NCI-H748 treated with DMSO at 0.1 percent for 48 hours (cell line): ENCODE measurements around the gene MAPKAPK2.
"Not testable (repeated sequence)": the region's sequence is repeated elsewhere in the genome, so short reads cannot be mapped to it uniquely, and the experiment has no call there.

Experiments
- DNase-seq: peaks from one replicate; lab custom pipeline; 2025; lab: John Stamatoyannopoulos, UW

The MAPKAPK2 gene

GRCh38 chr1:206778031-206778430 is 93.3 kb downstream of the MAPKAPK2 start:
- DNase-seq, result no peak

- not testable (repeated sequence) for DNase-seq
Observed at GRCh38 chr1:206778911-206779310, 94.2 kb downstream of the MAPKAPK2 start.

GRCh38 chr1:206779638-206780037 is 94.9 kb downstream of the MAPKAPK2 start:
- no peak for DNase-seq

- no peak for DNase-seq
Observed at GRCh38 chr1:206782448-206782847, 97.7 kb downstream of the MAPKAPK2 start.

DNA sequence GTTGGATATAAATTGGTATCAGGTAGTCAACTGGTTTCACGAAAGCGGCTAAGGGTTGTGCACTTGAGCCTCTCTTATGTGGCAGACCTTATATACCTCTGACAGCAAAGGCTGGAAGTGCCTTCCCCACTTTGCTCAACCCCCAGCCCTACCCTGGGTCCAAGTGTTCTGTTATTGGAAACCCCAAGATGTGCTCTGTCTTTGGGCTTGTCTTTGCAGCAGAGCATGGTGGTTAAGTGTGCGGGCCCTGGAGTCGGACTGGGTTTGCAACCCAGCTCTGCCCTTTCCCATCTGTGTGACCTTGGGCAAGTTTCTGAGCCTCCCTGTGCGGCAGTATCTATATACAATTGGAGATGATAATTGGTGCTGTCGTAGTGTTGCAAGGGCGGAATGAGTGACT is 98.8 kb downstream of the MAPKAPK2 start:
- DNase-seq, result no peak
